HG03571 (cell line): ENCODE data around the gene HOXC5.
A peak's percentile ranks its signal among the peaks of the same experiment; 100 is the strongest.

Source experiments
- ATAC-seq: cut with Tn5 transposase; IDR thresholded peaks from one replicate; pipeline ENCODE4 v1.9.1; 2021; ENCODE audit not compliant: unreplicated experiment

The HOXC5 gene

DNA sequence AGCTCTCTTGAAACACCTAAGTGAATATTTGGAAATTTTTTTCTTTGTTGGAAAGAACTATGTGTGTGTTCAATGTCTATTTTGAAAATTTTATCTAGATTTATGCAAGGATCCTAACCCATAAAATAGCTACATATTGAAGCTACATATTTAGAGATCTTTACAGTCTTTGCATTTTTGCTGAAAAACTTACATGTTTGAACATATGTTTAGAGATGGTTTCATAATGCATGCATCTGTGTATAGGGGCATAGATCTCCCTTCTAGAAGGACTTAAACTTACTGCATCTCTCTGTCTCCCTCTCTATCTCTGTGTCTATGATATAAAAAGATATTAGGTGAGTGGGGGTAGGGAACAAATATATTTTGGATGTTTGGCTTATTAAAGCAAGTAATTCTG lies 12.6 kb downstream of the HOXC5 start:
- ATAC-seq = no peak

DNA sequence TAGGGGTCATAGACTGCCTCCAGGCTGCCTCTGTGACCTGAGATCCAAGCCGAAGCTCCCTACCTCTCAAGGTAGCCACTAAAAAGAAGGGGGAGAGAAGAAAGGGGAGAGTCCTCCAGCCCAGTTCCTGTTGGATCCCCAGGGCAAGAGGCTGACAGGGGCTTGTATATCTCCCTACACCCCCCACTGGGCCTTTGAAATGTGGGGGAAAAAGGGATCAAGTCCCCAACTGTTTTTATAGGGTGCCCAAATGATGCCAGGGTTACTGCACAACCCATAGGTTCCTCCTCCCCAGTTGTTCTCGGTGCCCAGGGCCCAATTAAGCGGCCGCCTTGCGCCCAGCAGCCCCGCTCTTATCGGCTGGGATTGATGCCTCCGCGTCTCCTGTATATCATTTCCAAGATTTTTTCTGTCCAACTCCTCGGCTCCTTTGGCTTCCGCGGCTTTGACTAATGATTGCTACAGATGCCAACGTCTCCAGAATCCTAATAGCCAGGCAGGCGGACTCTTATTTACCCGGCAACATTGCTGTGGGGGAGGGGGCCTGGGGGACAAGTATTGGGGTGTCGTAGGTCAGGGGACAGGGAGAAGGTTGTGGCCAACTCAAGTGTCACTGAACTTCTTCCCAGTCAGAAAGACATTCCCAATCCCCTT lies 13.1 kb downstream of the HOXC5 start:
- ATAC-seq = no peak

DNA sequence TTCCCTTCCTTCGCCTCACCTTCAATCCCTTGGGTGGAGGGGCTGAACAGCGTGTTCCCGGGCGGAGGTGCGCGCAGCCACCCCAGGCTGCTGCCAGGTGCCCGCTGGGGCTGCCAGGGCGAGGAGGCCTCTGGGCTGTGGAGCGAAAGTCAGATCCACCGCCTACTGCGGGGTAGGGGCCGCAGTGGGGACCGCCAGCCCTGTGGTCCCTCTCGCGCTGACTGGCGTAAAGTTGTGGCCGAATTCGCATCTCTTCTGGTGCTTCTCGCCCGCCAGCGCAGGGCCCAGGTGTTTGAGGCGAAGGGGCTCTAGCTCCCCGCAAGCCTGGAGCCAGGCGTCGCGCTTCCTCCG lies 13.9 kb downstream of the HOXC5 start:
- ATAC-seq = no peak

DNA sequence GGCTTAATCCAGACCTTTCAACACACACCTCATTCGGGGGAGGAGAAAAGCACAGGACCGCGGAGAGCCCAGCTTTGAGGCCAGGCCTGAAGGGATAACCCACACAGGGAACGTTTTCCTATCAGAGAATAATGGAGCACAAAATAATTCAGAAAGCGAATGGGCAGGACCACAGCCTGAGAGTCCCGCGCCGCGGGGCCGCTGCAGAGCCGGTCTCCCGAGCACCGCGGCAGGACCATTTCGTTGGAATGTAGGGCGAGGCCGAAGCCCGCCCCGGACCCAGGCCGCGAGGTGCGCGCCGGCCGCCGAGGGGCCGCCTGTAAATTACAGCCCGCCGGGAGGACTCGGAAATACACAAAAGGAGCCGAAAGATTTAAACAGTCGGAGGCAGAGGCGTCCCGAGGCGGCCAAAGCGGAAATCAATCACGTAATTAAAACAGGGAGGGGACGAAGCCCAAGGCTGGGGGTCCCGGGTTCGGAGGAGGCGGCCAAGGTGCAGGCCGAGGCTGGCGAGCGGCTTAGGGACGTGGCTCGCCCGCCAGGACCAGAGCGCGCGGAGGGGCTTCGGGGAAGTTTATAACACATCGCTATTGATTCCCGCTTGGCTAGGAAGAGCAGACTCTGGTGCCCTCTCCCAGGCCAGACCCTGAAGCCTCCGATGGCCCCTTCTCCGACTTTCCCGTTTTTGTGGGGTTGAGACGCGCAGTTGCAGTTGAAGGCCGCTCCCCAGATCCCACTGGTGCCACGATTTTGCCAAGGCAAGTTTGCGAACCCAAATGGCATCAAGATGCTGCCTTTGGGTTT lies 14.5 kb downstream of the HOXC5 start:
- no peak for ATAC-seq

DNA sequence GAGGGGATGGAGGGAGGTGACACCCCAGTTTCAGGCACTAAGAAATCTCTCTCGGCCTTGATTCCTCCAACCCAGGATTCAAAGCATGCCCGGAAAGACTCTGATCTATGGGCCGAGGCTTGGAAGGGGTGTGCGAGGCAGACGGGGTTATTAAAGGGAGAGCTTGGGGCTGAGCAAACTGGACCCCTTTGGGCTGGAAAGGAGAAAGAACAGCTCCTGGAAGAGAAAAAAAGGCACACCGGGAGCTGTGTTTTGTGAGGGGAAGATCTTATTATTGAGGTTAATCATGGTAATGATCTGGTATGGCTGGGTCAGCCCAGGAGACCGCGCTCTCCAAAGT lies 15.1 kb downstream of the HOXC5 start:
- no peak for ATAC-seq

DNA sequence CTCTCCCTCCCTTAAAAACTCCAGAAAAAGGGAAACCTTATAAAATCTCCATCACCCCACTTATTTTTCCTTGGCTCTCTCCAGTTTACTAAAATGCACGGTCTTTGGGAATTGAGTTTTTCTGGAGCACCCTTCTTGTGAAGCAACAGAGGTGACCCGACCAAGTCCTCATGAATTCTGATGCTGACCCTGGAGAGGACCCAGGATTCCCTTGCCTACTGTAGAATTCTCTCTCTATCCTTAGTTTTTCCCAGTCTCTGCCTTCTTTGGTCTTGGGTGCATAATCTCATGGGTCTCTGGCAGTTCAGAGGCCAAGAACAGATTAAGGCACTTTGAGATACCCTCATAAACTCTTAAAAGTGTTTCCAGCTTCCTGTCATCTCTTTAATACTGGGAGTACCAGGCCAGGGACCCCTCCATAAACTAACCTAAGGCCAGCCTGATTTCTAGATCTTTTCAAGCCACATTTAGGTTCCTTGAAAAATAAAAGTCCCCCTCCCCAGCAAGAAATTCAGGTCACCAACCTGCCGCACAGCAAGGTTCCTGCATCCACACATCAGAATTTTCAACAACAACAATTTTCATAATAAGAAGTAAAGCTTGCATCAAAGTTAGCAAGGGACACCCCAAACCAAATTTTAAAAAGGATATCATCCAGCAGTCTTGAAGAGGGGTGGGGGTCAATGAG lies 15.7 kb downstream of the HOXC5 start:
- no peak for ATAC-seq

DNA sequence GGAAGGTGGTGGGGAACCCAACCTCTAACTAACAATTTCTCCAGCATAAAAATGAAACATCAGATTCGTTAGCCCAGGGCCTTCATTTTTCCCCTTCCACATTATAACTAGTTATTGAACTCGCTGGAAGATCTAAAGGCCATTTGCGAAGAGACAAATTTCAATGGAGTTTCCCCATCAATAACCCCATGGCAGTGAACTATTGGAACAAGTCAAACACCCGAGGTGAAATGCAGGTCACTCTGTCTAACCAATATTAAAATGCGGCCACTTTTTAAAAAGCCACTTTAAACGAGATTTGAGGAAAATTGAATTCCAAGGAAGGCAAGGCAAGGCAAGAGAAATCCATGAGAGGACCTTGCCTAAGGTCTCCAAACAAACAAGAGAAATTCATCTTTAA lies 16.3 kb downstream of the HOXC5 start:
- no peak for ATAC-seq

DNA sequence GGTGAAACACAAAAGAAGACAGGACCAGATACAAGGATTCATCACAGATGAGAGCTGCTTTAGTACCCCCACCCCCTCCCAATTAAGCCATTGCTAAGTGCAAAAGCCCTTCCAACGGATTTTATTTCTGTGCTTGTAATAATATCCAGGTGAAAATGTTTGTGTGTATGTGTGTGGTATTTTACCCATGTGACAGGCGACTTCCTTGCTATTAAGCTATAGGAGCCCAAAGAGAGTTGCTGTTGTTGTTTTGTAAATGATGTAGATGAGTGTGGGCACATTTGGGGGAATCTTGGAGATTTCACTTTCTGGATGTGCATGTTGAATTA lies 17.6 kb downstream of the HOXC5 start:
- no peak for ATAC-seq

DNA sequence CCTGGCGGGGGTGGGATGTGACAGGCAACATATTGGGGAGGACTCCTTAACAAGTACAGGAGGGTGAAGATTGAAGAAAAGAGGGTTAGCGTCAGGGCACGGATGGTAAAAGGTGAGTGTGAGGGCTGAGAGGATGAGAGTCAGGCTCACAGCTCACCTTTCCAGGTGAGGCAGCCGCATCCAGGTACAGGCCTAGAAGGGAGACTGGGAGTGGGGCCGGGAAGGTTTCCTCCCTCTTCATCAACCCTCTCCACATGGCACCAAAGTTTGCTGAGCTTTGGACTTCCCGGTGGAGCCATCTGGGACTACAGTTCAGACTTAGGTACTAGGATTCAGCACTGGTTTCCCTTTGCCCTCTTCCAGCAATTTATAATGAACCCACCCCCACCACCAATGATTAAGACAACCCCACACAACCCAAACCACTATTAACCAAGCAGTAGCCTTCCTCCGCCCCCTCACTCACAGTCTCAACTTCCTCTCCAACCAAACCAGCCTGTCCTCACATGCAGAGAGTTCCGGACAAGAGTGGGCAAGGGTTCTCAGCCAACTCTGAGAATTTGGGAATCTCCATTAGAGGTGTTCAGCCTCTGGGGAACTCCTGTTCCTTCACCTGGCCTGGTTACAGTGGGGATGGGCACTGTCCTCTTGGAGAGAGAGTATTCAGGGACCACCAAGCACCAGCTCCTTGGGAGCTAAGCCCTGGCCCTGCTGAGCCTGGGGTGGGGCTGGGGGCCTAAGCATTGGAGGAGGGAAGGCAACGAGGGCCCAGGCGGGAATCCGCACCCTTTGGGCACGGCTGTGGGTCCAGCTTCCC lies 18.4 kb downstream of the HOXC5 start:
- no peak for ATAC-seq

DNA sequence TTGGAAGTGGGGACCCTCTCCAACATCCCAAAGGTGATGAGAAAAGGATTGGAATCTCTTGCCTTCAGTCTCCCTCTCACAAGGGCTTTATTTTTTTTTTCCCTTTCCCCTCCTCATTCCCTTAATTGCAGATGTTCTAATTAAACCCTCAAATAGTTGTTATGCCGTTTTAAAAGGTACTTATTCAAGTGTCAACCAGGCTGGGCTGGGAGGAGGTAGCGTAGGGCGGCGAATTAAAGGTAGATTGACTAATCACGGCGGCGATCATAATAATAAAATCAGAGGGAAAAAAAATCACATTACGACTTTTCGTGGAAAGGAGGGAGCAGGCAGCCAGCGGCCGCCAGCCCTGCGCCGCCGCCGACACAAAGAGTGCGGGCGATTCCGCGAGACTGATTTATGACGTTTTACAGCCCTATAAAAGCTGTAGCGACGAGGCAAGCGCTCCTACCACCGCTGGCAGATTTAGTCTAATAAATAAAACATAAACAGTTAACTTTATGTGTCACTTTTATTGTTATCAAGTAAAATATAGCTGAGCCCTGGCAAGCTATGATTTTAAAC lies 19.1 kb downstream of the HOXC5 start:
- ATAC-seq = no peak

DNA sequence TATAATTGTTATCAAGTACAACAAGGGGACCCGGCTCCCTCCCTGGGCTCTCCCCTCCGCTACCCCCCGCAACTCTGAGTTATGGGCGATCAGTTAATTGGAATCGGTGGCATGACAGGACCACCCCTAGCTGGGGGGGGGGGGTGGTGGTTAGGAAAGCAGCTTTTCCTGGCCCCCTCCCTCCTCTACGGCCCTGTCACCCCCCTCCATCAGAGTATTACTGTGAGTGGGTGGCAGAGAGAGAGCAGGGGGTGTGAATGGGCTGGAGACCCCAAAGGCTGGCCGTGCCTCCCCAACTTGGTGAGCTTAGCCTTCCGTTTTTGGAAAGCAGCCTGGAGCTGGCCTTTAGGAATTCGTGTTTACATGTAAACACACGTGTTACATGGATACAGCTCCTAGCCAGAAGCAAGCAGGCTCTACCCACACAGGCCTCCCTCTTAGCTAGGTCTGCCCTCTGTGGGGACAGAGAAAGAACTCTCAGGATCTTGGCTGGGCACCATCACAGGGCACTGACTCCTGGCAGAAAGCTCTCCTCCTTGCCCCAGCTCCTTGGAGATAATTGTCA lies 19.7 kb downstream of the HOXC5 start:
- peak; percentile 14 for ATAC-seq

DNA sequence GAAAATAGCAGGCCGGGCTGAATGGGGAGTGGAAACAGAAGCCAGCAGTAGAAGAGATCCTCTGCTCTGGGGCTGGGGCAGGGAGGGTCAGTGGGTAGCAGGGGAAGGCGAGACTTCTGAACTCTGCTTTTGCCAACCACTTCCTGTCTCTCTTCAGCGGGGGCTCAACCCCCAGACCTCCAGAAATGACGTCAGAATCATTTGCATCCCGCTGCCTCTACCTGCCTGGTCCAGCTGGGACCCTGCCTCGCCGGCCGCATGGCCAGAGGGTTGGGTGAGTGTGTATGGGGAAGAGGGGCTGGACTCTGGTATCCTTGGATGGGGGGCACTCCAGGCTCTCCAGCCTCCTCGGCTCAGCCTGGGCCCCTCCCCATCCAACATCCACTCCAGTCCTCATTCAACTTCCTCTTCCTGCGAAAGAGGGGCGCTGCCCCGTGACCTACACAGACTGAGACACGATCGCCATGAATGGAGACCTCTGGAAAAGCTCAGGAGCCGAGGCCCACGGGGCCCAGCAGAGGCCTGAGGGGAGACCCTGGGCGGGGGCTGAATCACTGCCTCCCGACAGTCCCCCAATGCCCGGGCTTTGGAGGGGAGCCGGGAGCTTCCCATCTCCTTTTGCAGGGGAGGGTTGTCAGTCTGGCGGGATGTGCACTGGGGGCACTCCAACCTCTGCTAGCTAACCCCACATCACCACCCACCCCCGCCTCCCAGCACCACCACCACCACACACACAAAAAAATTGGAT lies 20.3 kb downstream of the HOXC5 start:
- ATAC-seq = peak; percentile 70

DNA sequence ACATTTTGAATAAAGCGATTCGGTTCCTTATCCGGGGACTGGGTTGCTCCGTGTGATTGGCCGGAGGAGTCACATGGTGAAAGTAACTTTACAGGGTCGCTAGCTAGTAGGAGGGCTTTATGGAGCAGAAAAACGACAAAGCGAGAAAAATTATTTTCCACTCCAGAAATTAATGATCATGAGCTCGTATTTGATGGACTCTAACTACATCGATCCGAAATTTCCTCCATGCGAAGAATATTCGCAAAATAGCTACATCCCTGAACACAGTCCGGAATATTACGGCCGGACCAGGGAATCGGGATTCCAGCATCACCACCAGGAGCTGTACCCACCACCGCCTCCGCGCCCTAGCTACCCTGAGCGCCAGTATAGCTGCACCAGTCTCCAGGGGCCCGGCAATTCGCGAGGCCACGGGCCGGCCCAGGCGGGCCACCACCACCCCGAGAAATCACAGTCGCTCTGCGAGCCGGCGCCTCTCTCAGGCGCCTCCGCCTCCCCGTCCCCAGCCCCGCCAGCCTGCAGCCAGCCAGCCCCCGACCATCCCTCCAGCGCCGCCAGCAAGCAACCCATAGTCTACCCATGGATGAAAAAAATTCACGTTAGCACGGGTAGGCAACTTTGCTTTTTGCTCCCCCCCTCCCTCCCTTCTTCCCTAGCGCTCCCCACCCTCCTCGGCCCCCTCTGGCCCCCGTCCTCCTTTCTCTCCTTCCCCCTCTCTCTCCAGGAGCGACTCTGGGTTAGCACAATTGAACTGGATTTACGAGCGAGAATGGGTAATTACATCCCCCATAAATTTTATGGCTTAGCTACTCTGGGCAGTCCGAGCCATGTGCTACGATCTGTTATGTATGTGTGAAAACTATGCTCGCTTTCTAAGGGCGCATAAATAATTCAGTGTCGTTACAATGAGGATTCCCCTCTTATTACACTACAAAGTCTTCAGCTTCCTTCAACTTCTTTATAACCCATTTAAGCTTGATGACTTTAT lies 21.2 kb downstream of the HOXC5 start, which contains the start of gene HOXC4:
Gene HOXC4, plus strand, starts transcription at position 85 of the 991 bp plus-strand sequence. Its CDS starts 88 bp downstream, at position 173.
- no peak for ATAC-seq

DNA sequence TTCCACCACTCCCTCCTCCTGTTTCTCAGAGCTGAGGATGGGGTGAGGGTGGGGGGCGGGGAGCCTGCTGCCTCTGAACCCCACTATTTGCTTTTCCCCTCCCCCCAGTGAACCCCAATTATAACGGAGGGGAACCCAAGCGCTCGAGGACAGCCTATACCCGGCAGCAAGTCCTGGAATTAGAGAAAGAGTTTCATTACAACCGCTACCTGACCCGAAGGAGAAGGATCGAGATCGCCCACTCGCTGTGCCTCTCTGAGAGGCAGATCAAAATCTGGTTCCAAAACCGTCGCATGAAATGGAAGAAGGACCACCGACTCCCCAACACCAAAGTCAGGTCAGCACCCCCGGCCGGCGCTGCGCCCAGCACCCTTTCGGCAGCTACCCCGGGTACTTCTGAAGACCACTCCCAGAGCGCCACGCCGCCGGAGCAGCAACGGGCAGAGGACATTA lies 21.9 kb downstream of the HOXC5 start:
- ATAC-seq = no peak

DNA sequence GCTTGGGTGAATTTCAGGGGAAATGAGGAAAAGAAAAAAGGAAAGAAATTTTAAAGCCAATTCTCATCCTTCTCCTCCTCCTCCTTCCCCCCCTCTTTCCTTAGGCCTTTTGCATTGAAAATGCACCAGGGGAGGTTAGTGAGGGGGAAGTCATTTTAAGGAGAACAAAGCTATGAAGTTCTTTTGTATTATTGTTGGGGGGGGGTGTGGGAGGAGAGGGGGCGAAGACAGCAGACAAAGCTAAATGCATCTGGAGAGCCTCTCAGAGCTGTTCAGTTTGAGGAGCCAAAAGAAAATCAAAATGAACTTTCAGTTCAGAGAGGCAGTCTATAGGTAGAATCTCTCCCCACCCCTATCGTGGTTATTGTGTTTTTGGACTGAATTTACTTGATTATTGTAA lies 22.7 kb downstream of the HOXC5 start:
- no peak for ATAC-seq

DNA sequence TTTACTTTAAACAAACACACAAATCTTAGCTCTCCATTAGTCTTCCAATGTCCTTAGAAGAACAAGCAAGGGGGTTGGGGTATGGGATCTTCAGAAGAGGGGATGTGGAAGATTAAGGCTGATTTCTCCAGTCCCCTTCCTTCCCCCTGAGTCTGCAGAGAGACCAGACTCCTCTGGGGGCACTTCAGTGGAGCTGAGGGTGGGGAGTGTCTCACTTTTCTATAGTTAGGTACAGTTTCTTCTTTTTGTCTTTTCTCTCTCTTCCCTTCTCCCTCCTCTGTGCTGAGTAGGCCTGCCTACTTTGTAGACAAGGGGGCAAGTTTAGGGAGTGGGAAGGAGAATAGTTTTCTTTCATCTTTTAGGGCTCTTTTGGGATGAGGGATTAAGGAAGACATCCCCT lies 23.3 kb downstream of the HOXC5 start:
- ATAC-seq = no peak

DNA sequence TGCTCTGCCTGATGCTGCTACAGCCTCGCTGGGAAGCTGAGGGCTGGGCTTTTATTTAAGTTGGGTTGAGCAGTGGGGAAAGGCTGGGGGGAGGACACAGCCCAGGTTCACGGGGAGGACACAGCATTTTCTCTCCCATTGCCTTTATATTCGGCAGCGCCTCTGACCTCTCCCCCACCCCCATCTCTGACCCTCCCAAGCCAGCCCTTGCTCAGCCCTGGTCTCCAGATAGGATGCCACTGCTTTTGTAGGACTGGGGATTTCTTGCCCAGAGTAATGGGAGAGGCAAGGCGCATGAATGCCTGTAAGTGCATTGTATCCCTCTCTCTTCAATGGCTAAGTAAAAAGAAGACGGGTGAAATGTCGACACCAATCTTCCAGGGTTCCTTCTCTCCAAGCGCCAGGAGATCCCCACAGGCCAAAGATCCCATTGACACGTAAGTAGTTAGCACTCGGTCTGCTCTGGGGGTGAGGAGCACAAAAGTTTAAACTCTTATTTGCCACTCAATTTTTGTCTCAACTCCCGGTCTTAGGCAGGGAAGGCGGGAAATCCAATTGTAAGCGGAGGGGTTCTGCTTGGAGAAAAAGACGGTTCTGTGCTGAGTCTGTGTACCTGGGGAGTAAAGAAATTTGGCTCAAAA lies 25.4 kb downstream of the HOXC5 start:
- ATAC-seq = no peak

DNA sequence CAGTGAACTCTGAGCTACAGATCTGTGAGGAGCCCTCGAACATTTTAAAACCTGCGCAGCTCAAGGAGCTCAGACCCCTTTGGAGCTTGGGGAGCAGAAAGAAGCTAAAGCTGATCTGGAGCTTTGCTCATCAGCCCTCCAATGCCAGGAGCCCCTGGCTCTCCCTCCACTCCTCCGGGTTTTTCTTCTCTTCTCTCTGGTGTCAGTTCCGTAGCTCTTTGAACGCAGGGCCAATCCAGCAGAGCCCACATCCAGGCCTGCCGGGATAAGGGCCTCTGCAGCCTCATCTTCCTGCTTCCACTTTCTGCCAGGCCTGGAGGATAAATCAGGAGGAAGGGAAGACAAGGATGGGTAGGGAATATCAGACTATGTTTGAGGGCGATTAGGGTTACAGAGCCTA lies 26.8 kb downstream of the HOXC5 start:
- no peak for ATAC-seq
